GM19099 (cell line): ENCODE measurements around the gene ZNF441.

Experiments used
- POLR2A ChIP-seq: IDR thresholded peaks from 3 replicates; pipeline ENCODE4 v1.6.1; 2011; ENCODE audit warnings: low read depth; ENCODE audit not compliant: insufficient read length; ENCODE audit errors: extremely low read depth

Gene ZNF441

DNA sequence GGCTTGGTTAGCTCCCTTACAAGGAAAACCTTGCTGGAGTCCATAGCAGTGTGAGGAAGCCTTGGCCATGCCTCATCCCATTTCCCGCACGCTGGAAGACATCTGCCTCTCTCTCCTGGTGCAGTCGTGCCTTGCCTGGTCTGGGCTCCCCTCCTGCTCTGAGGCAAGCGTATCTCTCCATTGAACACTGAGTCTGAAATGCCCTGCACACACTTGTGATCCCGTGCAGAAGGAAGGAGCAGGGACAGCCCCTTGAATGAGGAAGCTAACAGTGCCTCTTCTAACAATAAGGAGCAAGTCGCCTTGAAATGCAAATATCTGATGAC is 46.9 kb downstream of the ZNF441 start:
- TF ChIP-seq POLR2A: no peak

DNA sequence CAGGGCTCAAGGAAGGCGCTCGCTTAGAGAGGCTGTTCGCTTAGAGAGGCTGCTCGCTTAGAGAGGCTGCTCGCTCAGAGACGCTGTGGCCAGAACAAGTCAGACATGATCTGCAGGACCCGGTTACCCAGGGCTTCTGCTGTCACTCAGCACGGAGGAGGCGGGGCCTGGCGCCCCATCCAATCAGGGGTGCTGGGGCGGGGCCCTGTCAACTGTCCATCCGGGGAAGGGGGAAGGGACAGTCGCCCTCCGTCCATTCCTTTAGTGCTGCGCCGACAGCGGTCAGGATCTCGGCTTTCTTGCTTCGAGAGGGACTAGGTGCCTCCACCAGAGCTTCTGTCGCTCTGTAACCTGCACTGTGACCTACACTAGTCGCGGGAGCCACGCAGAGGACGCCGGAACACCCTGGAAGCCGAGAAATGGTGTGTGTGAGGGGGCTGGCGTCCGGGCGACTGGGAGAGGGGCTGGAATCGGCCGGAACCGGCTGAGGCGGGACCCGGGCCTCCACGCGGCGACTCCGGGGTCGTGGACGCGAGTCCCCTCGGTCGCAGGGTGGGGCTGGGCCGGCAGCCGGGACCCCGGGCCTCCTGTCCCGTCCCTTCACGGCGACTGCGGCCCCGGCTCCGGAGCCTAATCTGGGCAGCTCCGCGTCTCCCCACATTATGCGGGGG is 47.4 kb downstream of the ZNF441 start, which contains the start of gene ZNF440:
TSS of gene ZNF440 (plus strand) at position 245 of the 671 bp plus-strand sequence. CDS start at position 420, 175 bp downstream.
- TF ChIP-seq POLR2A: peak; percentile 92

DNA sequence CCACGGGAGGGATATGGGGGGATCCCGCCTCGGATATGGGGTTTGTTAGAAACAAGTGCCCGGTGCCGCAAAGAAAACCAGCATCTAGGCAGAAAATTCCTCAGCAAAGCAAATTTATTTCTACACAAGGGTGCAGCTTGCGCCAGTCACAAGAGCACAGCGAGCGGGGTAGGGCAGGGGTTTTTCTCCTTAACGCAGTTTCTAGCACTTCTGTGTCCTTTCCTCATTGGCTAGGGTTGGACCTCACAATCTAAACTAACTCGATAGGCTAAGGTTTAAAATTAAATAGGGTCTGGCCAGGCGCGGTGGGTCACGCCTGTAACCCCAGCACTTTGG is 47.9 kb downstream of the ZNF441 start:
- TF ChIP-seq POLR2A: no peak

DNA sequence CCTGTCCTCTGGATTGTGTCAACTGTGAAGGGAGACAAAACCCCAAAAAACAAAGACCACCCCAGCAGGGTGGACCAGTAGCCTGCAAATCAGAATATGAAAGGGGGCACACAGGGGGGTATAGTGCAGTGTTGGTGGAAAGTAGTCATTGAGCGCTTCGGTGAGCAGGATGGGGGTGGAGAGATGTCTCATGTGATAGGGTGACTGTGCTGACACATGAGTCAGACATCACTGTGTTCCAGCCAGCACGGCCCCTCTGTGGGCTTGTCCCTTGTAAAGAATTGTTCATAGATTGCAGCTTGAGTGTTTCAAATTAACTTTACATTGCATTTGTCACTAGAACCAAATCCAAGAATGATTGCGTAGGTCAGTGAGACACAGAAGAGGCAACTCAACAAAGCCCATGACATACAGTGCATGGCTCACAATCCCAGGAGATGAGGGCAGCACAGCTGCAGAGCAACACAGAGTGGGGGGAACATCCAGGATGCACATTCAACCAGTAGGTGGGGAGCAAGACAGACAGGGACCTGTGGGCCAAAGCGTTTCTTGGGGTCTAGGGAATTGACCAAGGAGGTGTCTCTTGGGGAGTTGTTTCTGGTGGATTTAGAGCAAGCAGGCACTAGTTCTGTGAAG is 54.8 kb downstream of the ZNF441 start:
- no peak for TF ChIP-seq POLR2A

DNA sequence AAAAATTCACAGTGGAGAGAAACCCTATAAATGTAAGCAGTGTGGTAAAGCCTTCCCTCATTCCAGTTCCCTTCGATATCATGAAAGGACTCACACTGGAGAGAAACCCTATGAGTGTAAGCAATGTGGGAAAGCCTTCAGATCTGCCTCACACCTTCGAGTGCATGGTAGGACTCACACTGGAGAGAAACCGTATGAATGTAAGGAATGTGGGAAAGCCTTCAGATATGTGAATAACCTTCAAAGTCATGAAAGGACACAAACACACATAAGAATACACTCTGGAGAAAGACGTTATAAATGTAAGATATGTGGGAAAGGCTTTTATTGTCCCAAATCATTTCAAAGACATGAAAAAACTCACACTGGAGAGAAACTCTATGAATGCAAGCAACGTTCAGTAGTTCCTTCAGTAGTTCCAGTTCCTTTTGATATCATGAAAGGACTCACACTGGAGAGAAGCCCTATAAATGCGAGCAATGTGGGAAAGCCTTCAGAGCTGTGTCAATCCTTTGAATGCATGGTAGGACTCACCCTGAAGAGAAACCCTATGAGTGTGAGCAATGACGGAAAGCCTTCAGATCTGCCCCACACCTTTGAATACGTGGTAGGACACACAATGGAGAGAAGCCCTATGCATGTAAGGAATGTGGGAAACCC is 65.6 kb downstream of the ZNF441 start:
- no peak for TF ChIP-seq POLR2A

DNA sequence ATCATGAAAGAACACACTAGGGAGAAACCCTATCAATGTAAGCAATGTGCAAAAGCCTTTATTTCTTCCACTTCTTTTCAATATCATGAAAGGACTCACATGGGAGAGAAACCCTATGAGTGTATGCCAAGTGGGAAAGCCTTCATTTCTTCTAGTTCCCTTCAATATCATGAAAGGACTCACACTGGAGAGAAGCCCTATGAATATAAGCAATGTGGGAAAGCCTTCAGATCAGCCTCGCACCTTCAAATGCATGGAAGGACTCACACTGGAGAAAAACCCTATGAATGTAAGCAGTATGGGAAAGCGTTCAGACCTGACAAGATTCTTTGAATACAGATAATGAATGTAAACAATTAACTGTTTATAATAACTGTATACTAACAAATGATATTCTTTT is 66.7 kb downstream of the ZNF441 start:
- no peak for TF ChIP-seq POLR2A
